GM19240 (cell line): ENCODE results near the gene GBP1.
"Not testable (repeated sequence)": the region's sequence is repeated elsewhere in the genome, so short reads cannot be mapped to it uniquely, and the experiment has no call there.

Source experiments
- DNase-seq: peaks from one replicate; pipeline ENCODE4 v3.0.0; 2011; ENCODE audit warnings: low spot score; ENCODE audit not compliant: insufficient read length

The GBP1 gene

GRCh38 chr1:89018318-89018717 lies 46.7 kb downstream of the GBP1 start:
- DNase-seq: not testable (repeated sequence)

- DNase-seq: no peak
Observed at GRCh38 chr1:89008511-89008910, 56.5 kb downstream of the GBP1 start.

- DNase-seq: no peak
Observed at GRCh38 chr1:89005286-89006151, 59.5 kb downstream of the GBP1 start.
